GM19023 (cell line): ENCODE data around the gene GLYR1.

Source experiments
- ATAC-seq: cut with Tn5 transposase; IDR thresholded peaks from one replicate; pipeline ENCODE4 v1.9.1; 2021; ENCODE audit warnings: mild to moderate bottlenecking, moderate library complexity; ENCODE audit not compliant: unreplicated experiment

Gene GLYR1

GRCh38 chr16:4880006-4880580, 33.0 kb upstream of the GLYR1 start:
- no peak for ATAC-seq

DNA sequence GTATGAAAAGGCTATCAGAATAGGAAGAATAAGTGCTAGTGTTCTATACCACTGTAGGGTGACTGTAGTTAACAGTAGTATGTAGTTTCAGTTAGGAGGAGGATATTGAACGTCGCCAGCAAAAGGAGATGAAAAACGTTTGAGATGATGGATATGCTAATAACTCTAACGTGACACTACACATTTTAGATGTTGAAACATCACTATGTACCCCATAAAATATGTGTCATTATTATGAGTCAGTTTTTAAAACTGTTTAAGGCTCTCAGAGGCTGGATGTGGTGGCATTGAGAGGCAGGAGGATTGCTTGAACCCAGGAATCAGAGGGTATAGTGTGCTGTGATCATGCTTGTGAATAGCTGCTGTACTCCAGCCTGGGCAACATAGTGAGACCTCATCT, 32.0 kb upstream of the GLYR1 start:
- no peak for ATAC-seq

DNA sequence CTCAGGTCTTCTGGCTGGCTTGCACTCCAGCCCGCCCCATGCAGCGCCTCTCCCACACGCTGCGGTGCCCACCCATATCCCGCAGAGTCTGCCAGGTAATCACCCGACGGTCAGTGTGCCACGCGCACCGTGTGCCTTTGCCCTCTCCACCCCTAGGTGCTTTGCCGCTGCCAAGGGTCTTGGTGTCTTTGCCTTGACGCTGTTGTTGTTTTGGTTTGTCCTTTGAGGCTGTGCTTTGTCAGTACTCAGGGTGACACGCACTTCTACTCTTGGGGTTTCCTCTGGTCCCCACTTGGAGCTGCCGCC, 30.2 kb upstream of the GLYR1 start:
- ATAC-seq: no peak

DNA sequence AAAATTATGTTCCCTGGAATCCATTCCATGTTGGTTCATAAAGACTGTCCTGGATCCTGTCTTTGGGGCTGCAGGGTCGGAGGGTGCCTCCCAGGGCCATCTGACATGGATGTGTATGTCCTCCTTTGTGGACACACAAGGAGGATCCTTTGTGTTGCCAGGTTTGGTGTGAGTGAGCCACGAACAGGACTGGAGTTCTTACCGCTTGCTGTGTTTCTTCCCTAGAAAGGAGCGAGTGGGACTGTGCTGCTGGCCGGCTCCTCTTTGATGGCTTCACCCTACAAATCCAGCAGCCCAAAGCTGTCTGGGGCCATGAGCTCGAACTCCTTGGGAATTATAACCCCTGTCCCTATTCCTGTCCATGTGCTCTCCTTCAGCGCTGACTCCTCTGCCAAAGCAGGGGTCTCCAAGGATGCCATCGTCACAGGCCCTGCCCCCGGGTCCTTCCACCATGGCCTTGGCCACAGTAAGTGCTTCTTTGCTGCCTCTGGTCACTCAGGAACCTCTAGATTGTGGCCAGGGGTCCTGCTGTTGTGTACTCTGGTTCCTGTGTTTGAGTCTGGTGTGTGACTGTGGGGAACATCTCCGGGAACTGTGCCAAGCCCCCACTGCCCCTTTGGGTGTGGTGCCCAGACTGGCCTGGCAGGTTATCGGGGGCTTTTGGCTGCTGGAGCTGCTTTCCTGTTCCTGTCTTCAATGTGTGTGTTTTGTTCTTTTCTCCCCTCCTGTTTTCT, 29.7 kb upstream of the GLYR1 start:
- no peak for ATAC-seq

GRCh38 chr16:4874666-4875065, 27.6 kb upstream of the GLYR1 start:
- no peak for ATAC-seq

GRCh38 chr16:4873091-4873490, 26.0 kb upstream of the GLYR1 start:
- ATAC-seq: no peak

- no peak for ATAC-seq
These were observed 24.0 kb upstream of the GLYR1 start for GRCh38 chr16:4871071-4871470.

DNA sequence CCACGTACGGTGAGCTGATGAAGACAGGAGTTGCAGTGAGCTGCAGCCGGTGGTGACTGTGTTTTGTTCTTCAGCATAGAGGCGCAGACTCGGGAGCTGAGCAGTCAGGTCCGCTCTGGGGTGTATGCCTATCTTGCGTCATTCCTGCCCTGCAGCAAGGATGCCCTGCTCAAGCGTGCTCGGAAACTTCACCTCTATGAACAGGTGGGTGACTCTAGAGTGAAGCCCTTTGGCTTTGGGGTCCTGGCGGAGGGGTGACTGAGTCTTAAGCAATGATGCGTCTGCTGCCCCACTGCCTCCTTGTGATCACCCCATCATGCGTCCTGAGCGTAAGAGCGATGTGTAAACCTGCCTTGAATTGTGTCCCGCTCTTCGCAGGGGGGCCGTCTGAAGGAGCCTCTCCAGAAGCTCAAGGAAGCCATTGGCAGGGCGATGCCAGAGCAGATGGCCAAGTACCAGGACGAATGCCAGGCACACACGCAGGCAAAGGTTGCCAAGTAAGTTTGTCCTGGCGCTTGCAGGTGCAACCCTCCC, 23.1 kb upstream of the GLYR1 start:
- ATAC-seq: no peak

- ATAC-seq: no peak
These were observed 22.2 kb upstream of the GLYR1 start for GRCh38 chr16:4869147-4869805.

- no peak for ATAC-seq
These were observed 21.4 kb upstream of the GLYR1 start for GRCh38 chr16:4868535-4868934.

GRCh38 chr16:4868026-4868425, 20.9 kb upstream of the GLYR1 start:
- ATAC-seq: no peak

DNA sequence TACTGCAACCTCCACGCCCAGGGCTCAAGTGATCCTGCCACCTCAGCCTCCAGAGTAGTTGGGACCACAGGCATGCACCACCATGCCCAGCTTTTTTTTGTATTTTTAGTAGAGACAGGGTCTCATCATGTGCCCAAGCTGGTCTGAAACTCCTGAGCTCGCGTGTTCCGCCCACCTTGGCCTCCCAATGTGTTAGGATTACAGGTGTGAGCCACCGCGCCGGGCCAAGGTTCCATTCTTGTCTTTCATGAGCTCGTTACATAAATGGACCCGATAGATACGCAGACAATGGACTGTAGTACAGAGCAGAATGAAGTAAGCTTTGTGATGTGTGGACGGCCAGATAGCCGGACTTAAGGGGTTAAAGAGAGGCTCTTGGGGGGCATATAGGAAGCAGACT, 19.5 kb upstream of the GLYR1 start:
- no peak for ATAC-seq

DNA sequence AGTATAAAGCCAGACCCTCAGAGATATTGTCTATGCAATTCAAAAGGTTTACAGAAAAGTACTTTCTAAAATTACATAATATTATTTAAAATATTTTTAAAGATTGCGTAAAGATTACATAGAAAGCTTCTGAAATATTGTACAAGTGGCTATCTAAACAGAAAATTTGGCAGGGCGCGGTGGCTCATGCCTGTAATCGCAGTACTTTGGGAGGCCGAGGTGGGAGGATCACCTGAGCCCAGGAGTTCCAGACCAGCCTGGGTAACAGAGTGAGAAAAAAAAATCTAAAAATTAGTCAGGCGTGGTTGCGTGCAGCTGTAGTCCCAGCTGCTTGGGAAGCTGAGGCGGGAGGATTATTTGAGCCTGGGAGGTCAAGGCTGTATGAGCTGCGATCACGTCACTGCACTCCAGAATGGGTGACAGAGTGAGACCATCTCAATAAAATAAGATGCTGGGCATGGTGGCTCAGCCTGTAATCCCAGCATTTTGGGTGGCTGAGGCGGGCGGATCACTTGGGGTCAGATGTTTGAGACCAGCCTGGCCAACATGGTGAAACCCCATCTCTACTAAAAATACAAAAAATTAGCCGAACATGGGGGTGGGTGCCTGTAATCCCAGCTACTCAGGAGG, 18.3 kb upstream of the GLYR1 start:
- ATAC-seq: no peak

GRCh38 chr16:4864728-4865127, 17.6 kb upstream of the GLYR1 start:
- ATAC-seq: no peak

DNA sequence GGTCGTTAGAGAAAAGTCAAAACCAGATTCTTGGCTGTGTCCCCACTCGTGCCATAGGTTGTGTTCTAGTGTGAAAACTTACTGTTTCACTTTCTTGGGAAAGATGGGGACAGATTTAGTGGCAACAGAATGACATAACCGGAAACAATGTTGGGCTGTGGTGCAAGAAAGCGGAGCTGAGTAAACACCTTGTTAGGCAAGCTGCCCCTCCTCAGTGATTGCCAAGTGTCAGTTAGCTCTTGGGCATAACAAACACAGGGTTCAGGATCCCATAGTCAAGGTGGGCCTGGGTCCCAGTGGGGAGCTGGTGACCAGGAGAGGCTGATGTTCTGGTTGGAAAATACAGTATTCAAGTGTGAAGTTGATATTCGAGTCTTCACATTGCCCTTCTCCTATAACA, 15.6 kb upstream of the GLYR1 start:
- no peak for ATAC-seq

DNA sequence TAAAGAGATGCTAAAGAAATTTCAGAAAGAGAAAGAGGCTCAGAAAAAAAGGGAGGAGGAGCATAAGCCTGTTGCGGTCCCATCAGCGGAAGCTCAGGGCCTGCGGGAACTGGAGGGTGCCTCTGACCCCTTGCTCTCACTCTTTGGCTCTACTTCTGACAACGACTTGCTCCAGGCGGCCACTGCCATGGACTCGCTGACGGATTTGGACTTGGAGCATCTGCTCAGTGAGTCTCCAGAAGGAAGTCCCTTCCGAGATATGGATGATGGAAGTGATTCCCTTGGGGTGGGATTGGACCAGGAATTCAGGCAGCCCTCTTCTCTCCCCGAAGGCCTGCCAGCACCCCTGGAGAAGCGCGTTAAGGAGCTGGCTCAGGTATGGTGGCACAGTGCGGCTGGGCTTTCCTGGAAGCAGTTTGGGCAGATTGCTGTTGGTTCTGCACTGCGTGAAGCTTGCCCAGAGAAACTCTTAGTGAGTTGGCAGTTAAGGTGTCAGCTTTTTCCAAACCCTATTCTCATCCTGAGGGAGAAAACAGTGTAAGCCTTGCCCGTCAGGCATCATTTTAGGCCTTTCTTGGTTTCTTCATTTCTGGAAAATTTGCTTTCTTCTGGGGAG, 13.7 kb upstream of the GLYR1 start:
- no peak for ATAC-seq

GRCh38 chr16:4859900-4860255, 12.8 kb upstream of the GLYR1 start:
- no peak for ATAC-seq

- ATAC-seq: no peak
These were observed 12.3 kb upstream of the GLYR1 start for GRCh38 chr16:4859190-4859899.

GRCh38 chr16:4855804-4856203, 8.7 kb upstream of the GLYR1 start:
- no peak for ATAC-seq

DNA sequence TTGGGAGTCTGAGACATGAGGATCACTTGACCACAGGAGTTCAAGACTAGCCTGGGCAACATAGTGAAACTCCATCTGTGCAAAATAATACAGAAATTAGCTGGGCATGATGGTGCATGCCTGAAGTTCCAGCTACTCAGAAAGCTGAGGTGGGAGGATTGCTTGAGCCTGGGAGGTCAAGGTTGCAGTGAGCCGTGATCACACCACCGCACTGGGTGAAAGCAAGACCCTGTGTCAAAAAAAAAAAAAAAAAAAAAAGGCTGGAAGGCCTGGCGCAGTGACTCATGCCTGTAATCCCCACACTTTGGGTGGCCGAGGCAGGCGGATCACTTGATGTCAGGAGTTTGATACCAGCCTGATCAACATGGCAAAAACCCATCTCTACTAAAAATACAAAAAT, 8.3 kb upstream of the GLYR1 start:
- ATAC-seq: no peak
